Suprapubic skin (tissue), 4 donors: Measurements from ENCODE around the gene EYA2.

ENCODE experiments used
- POLR2A ChIP-seq, 2 donors: fragments of 450-650 bp; IDR thresholded peaks; one replicate each; pipeline ENCODE4 v1.6.1; 2017; ENCODE audit warnings: antibody characterized with exemption in 2 of 2, mild to moderate bottlenecking in 2 of 2, moderate library complexity in 2 of 2
- POLR2AphosphoS5 ChIP-seq, 3 donors: sonication (generic); formaldehyde crosslinking; IDR thresholded peaks; one replicate each; pipeline ENCODE4 v1.6.1; 2017; ENCODE audit warnings: antibody characterized with exemption in 3 of 3
- TF ChIP-seq, protein P1 (sequence below), 2 donors: fragments of 200-600 bp in 1 of 2; fragments of 450-650 bp in 1 of 2; sonication (generic) in 1 of 2; IDR thresholded peaks; one replicate each; pipeline ENCODE4 v1.5.1; 2016 to 2019; ENCODE audit warnings: antibody characterized with exemption in 2 of 2, mild to moderate bottlenecking in 1 of 2, moderate library complexity in 1 of 2

DNA sequence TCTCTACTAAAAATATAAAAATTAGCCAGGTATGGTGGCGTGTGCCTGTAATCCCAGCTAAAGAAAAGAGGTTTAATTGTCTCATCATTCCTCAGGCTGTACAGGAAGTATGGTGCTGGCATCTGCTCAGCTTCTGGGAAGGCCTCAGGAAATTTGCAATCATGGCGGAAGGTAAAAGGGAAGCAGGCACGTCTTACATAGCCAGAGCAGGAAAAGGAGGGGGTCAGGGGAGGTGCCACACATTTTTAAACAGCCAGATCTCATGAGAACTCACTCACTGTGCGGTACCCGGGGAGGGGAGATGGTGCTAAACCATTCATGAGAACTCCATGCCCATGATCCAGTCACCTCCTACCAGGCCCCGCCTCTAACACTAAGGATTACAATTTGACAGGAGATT, 191.7 kb downstream of the EYA2 start:
- TF ChIP-seq POLR2A (IDR thresholded peaks at IDR 0.05) (no peak), POLR2AphosphoS5 (IDR thresholded peaks at IDR 0.05) (no peak)
- TF ChIP-seq, protein P1, sequence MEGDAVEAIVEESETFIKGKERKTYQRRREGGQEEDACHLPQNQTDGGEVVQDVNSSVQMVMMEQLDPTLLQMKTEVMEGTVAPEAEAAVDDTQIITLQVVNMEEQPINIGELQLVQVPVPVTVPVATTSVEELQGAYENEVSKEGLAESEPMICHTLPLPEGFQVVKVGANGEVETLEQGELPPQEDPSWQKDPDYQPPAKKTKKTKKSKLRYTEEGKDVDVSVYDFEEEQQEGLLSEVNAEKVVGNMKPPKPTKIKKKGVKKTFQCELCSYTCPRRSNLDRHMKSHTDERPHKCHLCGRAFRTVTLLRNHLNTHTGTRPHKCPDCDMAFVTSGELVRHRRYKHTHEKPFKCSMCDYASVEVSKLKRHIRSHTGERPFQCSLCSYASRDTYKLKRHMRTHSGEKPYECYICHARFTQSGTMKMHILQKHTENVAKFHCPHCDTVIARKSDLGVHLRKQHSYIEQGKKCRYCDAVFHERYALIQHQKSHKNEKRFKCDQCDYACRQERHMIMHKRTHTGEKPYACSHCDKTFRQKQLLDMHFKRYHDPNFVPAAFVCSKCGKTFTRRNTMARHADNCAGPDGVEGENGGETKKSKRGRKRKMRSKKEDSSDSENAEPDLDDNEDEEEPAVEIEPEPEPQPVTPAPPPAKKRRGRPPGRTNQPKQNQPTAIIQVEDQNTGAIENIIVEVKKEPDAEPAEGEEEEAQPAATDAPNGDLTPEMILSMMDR (IDR thresholded peaks at IDR 0.05): no peak
